Measurements from ENCODE around the gene USP53.

GRCh38 chr4:119299741-119300100 is 87.2 kb downstream of the USP53 start:
- TF ChIP-seq EZH2 (IDR thresholded peaks at IDR 0.05) (no peak), POLR2AphosphoS5 (IDR thresholded peaks at IDR 0.05; ENCODE audit: borderline replicate concordance, low read depth, low read length) (no peak)

All from SK-N-MC (cell line).